DMS 273 (cell line): Measurements from ENCODE around the gene JADE3.
"Not testable (repeated sequence)": the region's sequence is repeated elsewhere in the genome, so short reads cannot be mapped to it uniquely, and the experiment has no call there.

Experiments
- DNase-seq: peaks from one replicate; lab custom pipeline; 2025; ENCODE audit not compliant: unreplicated experiment; lab: John Stamatoyannopoulos, UW

The JADE3 gene

GRCh38 chrX:46929439-46930261 is 17.4 kb downstream of the JADE3 start:
- DNase-seq: no peak

- no peak for DNase-seq
These were observed 23.1 kb downstream of the JADE3 start for GRCh38 chrX:46935295-46935694.

- no peak for DNase-seq
These were observed 26.4 kb downstream of the JADE3 start for GRCh38 chrX:46938589-46938988.

GRCh38 chrX:46941341-46941740 is 29.1 kb downstream of the JADE3 start:
- DNase-seq: no peak

GRCh38 chrX:46953137-46953527 is 40.9 kb downstream of the JADE3 start:
- no peak for DNase-seq

GRCh38 chrX:46953597-46953996 is 41.4 kb downstream of the JADE3 start:
- DNase-seq: peak; percentile 24

- no peak for DNase-seq
These were observed 42.5 kb downstream of the JADE3 start for GRCh38 chrX:46954716-46955115.

- DNase-seq: not testable (repeated sequence)
These were observed 44.4 kb downstream of the JADE3 start for GRCh38 chrX:46956589-46956988.

GRCh38 chrX:46957297-46957696 is 45.1 kb downstream of the JADE3 start:
- peak; percentile 28 for DNase-seq

GRCh38 chrX:46959101-46959500 is 46.9 kb downstream of the JADE3 start:
- DNase-seq: no peak

- DNase-seq: no peak
These were observed 47.9 kb downstream of the JADE3 start for GRCh38 chrX:46959985-46960700.

- no peak for DNase-seq
These were observed 48.9 kb downstream of the JADE3 start for GRCh38 chrX:46961097-46961496.

GRCh38 chrX:46961574-46962283 is 49.5 kb downstream of the JADE3 start:
- peak; percentile 56 for DNase-seq

GRCh38 chrX:46965125-46965758 is 53.0 kb downstream of the JADE3 start:
- DNase-seq: no peak

- no peak for DNase-seq
These were observed 55.3 kb downstream of the JADE3 start for GRCh38 chrX:46967547-46967946.

GRCh38 chrX:46977046-46977445 is 64.8 kb downstream of the JADE3 start:
- not testable (repeated sequence) for DNase-seq

- peak; percentile 91 for DNase-seq
These were observed 66.4 kb downstream of the JADE3 start for GRCh38 chrX:46978341-46979291.

- no peak for DNase-seq
These were observed 72.5 kb downstream of the JADE3 start for GRCh38 chrX:46984705-46985104.

GRCh38 chrX:46989548-46989947 is 77.3 kb downstream of the JADE3 start:
- DNase-seq: no peak

- DNase-seq: no peak
These were observed 79.4 kb downstream of the JADE3 start for GRCh38 chrX:46991664-46992063.
